HG02884 (cell line): ENCODE data around the gene COL25A1.
"Not testable (repeated sequence)": the region's sequence is repeated elsewhere in the genome, so short reads cannot be mapped to it uniquely, and the experiment has no call there.

Source experiments
- ATAC-seq: cut with Tn5 transposase; IDR thresholded peaks from one replicate; pipeline ENCODE4 v1.9.1; 2021; ENCODE audit warnings: mild to moderate bottlenecking, moderate library complexity; ENCODE audit not compliant: unreplicated experiment

The COL25A1 gene

DNA sequence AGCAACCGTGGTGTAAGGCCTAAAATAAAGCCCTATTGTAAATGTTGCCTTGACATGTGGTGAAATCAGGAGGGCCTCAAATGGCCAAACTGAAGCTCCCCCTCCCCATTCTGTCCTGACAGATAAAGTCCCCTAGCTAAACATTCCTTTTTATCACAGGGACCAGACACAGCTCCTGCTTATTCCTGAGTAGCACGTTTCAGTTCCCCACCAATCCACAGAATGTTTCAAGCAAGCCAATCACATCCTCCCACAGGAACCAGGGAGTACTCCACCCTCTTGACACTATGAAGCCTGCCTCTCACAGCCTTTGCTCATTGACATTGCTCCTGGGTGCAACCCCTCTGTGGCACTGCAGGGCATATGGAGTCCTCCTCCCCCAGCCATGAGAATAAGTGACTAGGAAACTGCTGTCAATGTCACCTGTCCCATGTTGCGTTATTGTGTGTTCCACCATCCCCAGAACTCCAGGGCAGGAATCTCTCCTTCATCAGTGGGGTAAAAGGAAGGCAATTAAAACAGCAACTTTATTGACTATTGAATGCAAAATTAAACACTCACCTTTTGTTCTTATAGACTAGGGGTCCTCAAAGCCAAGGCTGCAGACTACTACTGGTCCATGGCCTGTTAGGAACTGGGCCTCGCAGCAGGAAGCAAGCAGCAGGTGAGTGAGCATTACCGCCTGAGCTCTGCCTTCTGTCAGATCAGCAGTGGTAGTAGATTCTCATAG is 128.1 kb downstream of the COL25A1 start:
- ATAC-seq: no peak

DNA sequence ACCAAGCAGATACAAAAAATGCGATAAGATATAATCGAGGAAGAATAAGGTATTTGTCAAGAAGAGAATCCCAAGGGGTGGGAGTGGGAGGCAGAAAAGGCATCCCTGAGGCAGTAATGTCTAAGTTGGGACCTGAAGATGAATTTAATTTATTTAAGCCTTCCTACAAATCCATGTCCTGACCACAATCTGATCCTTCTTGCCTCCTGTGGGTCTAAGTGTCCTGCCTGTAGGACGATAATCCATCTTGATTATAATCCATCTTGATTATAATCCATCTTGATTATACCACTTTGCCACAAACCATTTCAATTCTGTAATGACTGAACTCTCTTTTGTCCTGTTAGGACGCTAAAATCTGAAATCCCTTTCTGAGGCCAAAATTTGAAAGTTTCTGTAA is 130.2 kb downstream of the COL25A1 start:
- ATAC-seq: no peak

DNA sequence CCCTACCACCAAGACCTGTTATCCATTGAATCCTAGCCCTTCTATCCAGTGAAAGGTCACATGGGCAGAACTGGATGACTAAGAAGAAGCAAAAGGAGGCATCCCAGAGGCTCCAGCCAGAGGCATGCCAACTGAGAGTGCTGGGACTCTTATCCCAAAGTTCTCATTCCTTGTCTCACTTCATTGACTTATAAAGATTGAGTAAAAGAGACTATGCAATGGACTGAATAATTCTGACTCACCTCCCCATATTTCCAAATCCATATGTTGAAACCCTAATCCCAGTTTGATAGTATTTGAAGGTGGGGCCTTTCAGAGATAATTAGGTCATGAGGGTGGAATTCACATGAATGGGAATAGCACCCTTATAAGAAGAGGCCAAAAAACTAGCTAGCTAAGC is 131.4 kb downstream of the COL25A1 start:
- ATAC-seq: no peak

DNA sequence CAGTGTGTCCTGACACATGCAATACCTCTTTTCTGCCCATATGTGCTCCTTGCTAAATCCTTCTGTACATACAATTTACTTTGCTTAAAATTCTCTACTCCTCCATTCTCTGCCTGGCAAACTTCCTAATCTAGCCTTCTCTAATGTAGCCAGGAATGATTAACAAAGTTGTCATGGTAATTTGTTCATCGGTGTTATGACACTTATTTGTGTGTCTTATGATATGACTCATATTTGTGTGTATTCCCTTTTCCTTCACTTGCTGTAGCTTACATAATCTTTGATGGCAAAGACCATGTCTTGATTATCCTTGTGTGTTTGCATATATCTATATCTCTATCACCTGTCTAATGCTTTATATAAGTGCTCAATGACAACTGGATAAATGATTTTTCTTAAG is 133.3 kb downstream of the COL25A1 start:
- ATAC-seq: no peak

DNA sequence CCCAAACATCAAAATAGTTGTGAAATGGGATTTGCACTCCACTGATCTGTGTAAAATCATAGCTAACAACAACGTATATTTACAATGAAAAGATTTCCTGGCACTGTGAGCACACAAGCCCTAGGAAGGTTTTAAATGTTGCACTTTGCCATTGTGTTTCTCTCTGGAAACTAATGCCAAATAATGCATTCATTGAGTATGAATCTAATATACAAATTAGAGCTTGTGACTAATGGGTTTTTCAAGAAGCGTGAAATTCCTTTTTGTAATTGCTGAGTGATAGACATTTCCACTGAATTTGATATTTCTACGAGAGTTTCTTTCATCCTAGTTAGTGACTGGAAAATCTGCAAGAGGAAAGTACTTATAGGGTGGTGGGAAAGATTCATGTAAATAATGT is 135.9 kb downstream of the COL25A1 start:
- ATAC-seq: no peak

DNA sequence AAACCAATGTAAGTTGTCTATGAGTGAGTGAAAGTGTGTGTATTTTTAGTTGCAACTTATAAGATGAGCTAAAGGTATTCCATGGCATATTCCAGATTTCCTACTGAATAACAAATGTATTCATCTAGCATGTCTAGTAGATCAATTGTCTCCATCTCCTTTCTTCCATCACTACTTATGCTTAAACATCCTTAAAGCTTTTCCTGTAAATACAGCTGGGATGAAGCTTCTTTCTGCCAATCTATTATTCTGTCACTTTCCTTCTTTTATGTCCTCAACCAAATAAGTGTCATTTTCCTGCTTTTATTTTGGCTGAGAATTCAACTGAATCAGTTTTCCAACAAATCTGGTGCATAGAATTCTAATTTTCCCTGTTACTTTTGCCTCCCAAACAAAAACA is 136.3 kb downstream of the COL25A1 start:
- ATAC-seq: no peak

DNA sequence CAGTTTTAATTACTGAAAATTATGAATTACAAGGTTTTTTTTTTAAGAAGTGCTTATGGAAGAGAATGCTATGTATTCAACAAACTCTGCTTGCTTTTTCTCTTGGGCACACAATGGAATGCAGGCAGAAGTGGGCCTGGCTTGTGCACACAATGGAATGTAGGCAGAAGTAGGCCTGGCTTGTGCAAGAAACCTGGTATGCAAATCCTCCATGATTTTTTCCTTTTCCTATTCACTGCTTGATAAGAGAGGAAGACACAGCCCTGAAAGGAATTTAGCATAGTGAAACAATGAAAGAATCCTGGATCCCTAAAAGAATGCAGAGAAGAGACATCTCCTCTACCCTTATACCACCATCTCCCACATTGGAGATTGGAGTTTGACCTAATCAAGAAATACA is 138.4 kb downstream of the COL25A1 start:
- ATAC-seq: no peak

DNA sequence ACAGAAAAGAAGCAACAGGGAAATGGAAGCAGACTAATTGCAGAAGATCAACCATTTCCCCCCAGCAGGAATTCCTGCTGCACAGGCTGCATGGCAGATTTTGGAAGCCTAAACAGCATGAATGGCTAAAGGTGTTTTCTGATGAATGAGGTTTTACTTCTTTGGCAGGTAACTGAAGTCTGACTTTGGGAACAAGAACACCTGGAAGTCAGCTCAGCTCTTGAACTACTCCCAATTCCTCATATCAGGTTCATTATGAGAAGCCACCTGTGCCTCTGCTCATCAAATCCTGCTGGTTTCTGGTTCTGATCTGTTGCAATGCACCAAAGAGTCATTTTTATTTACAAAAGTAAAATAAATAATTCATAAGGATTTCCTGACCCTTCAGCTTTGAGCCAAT is 139.0 kb downstream of the COL25A1 start:
- no peak for ATAC-seq

DNA sequence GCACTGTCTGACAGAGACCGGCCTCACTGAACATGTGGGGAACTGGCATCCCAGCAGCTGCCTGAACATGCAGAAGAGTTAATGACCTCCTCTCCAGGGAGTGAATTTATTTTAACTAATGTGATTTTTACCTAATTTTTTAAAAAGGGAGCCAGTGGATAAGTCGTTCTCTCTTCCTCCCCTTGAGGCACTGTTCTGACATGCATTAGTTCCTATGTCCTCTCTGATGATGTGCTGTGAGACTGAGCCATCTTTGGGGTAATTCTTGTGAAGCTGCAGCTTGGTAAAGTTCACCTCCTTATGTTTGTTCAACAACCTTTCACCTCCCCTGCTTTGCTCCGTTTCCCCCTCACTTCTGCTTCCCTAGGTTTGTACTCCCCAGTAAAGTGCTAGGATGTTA is 139.7 kb downstream of the COL25A1 start:
- no peak for ATAC-seq

DNA sequence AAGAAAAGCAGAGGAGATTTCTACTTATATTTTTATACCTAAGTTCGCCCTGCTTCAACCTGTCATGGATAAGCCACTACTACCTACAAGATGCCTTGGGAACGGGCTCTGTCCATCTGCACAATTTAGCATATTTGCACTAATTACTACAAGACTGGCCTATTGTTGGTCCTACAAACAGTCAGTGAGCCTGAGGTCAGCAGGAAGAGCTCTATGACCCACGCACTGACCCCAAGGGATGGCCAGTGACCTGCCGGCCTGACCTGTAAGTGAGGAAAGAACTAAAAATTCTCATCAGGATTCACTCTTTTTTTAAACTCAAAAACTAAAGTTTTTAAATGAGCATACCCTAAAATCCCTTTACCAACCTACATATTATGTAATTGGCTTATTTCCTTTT is 142.0 kb downstream of the COL25A1 start:
- ATAC-seq: no peak

DNA sequence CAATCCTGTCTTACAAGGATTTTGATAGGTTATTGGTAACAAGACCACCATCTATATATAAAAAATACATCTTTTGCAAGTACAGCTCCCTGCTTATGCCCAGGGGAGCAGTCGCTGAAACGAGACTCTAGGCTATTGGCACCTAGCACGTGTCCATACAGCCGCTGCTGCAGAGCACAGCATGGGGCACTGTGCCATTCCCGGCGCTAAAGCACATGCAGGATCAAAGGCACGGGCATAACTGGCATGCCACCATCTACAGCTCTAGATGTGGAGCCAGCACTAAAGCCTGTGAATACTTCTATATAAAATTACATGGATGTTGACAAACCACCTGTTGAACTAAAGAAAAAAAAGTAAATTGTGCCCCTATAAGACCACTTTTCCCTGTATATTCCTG is 144.8 kb downstream of the COL25A1 start:
- ATAC-seq: no peak

DNA sequence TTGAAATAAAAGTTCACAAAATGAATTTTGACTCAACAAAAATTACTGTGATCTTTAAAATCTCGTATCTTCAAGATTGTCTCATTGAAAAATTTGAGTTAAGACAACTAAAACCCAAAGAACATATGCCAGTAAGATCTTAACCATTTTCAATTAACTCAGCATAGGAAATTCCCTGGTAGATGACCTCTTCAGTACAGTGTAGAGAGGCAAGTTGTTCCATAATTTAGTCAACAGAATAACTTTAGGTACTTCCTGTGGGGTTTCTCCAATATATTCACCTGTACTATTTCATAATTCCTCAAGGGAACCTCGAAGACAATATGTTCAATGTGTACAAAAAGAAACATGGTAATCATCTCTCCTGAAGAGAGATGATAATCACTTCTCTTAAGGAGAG is 145.3 kb downstream of the COL25A1 start:
- no peak for ATAC-seq

DNA sequence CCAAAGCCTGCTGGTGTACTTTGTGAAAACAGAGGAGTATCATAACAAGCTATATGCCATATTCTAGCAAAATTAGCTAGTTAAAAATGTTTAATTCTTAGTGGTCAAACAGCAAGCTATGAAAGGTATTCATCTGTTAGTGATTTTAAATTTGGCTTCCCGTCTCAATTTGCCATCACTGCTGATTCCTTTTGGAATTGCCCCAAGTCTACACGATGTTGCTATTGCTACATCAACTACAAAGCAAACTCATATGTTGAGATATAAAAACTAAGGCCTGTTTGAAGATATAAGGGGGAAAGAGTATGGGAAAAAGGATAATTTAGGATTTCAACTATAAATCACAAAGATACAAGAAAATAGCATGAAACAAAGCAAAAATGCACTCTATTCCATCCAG is 146.1 kb downstream of the COL25A1 start:
- no peak for ATAC-seq

DNA sequence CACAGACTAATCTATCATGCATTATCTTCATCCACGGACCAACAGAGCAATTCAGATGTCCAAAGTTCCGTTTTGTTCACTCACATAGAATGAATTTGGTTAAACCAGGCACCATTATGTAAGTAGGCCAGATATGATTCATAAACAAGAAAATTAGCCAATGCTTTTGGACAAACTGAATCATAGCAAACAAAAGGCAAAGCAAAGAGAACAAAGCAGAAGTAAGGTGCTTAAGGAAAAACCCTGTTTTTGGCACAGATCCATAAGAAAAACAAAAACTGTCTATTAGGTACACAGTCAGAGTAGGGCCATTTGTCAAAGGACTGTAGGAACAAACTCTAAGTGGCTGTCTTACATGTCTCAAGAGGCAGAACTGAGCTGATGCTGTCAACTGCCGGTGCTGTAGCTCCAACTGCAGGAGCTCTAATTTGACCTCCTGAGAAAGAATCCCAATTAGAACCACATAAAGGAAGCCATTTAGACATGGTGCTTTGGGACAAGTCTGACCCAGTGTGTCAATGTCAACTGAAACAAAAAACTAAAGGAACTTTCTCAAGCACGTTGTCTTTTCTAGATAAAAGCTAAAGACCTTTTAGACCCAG is 146.7 kb downstream of the COL25A1 start:
- no peak for ATAC-seq

DNA sequence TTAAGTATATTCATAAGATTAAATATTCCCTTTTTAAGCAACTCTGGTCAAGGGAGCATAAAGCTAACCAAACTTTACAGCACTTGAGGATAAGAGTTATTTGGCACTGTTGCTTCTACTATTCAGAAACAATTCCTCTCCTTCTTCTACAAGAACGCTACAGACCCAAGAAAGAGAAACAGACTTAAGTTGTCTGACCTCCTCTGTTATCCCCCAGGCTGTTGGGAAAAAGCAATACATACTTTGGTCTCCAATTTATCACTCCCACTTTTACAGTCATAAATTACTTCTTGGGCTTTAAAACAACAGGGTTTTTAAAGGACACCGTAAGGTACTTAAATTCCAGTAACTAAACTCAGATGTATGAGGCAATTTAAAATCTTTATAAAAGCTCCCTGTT is 147.4 kb downstream of the COL25A1 start:
- no peak for ATAC-seq

DNA sequence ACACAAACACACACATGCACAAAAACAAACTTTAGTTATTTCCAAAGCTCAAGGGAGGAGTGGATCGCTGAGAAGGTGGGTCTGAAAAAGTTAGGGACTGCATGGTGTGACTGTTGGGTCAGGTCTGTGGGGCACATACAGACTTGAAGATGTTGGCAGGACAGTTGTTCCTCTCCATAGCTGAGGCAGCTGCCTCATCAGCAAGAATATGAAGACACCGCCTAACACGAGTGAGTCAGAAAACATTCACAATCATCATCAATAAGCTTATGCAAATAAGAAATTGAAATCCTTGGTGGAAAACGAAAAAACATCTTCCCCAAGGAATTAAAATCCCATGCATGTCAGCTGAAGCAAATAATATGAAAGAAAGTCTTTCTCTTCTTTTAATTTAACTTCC is 148.0 kb downstream of the COL25A1 start:
- no peak for ATAC-seq

DNA sequence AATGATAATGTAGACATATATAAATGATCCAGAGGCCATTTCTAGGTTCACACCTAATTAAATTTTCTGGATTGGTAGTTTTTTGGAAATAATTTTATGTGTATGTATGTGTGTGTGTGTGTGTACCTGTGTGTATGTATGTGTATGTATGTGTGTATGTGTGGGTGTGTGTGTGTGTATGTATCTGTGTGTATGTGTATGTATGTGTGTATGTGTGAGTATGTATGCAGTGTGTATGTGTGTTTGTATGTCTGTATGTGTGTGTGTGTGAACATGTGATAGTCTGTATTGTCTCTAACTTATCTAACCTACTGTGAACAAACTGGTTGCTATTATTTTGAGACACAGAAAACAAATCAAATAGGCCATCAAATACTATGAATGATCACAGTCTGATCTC is 152.6 kb downstream of the COL25A1 start:
- no peak for ATAC-seq

DNA sequence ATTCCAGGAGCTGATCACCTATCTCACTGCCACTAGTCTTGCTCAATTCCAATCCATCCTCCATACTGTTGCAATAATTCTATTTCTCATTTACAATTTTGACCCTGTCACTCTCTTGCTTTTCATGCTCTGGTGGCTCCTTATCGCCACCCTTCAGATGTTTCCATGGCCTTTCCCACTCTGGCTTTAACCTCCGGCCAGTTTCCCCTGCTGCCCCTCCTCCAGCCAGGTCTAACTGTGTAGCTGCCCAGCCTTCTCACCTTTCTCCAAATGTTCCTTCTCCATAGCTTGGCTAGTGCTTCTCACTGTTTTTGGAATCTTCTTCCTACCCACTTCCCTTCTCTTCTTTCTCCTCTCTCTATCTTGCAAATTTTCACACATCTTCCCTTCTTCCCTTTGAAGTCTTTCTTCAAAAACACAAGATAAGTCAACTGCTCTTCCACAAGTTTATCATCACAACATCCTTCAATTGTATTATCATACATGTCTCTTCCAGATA is 153.8 kb downstream of the COL25A1 start:
- ATAC-seq: no peak

DNA sequence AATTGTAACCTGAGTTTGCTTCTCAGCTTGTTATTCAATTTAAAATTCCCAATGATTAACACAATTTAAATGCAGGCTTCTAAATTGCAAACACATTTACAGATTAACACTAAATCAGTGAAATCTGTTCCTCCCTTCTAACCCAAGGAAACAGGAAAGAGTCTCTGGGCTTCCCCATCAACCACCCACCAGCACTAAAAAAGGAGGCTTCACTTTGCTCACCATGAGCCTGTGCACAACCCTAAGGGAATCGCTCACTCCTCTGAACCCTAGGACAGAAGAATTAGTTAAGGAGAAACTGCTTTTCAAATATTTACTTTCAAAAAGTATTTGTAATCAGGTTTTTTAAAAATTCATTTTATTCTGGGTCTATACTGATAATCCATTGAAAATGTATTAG is 155.3 kb downstream of the COL25A1 start:
- ATAC-seq: no peak

DNA sequence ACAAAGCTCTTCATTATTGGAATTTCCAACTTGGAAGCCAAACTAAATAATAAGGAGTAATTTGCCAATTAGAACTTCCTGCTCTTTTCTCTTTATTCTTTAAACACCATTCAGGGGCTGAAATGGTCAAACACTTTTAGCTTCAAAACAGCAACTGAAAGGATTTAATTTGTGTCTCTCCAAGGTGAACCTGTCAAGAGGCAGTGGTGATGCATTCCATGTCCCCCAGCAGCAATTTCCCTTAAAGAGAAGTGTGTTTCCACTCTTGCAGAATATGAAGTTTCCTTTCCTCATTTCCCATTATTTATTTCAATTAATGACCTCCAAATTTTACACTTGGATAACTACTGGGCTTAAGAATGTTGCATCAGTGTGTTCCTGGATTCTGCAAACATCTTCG is 156.0 kb downstream of the COL25A1 start:
- no peak for ATAC-seq

DNA sequence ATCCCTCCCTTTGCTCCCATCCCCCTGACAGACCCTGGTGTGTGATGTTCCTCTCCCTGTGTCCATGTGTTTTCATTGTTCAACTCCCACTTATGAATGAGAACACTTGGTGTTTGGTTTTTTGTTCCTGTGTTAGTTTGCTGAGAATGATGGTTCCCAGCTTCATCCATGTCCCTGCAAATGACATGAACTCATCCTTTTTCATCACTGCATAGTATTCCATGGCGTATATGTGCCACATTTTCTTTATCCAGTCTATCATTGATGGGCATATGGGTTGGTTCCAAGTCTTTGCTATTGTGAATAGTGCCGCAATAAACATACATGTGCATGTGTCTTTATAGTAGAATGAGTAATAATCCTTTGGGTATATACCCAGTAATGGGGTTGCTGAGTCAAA is 164.3 kb downstream of the COL25A1 start:
- not testable (repeated sequence) for ATAC-seq

DNA sequence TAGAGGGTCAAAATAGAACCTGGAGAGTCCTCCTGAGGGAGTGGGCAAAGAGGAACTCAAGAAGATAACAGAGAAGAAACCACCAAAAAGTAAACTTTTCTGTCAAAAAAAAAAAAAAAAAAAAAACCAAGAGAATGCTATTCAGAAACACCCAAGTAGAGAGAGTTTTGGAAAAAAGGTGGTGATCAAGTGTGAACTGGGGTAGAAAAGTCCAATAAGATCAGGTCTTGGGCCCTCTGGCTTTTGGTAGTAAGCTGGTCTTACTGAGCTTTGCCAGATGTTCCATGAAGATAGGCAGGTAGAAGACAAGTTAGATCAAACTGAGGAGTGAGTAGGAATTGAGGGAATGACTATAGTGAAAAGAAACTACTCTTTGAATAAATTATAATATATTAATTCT is 167.5 kb downstream of the COL25A1 start:
- ATAC-seq: no peak

DNA sequence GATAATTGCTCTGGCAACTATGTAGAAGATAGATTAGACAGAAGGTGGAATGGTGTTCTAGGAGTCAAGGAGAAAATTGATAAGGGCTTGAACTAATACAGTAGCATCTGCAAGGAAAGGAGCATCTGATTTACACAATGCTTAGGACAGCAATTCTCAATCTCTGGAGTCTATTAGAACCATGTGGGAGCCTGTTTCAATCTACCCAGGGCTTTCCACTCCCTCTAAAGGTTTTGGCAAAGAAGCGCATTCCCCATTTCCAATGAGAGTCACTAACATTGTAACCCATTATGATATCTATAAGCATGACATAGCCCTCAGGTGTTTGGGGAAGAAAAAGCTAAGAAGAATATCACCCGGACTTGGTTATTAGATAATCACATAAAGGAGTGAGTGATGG is 168.2 kb downstream of the COL25A1 start:
- no peak for ATAC-seq
